Pancreas (tissue), 10 donors: ENCODE measurements around the gene RDH14. TPM values are rescaled to one million over a fixed set of nuclear protein-coding genes. Genes with fewer than 3 reads are reported as not detected.
A peak's percentile ranks its signal among the peaks of the same experiment; 100 is the strongest.

Source experiments
- ATAC-seq, 4 donors: fragments of 200-7000 bp; cut with Tn5 transposase; one replicate each; pipeline versions ENCODE4 v1.8.0 to v1.9.1; 2020; ENCODE audit warnings: mild to moderate bottlenecking in 4 of 4, moderate library complexity in 4 of 4
- DNase-seq, 6 donors: peaks; one replicate each; pipeline ENCODE4 v3.0.0-alpha.2; 2020
- FAIRE-seq: peaks from 2 replicates; lab custom pipeline; 2012; peaks lifted over from hg19 to GRCh38; lab: Jason Lieb, UNC
- H3K27ac ChIP-seq, 4 donors: fragments of 200-600 bp; sonication (generic); 1 replicate in 3 of 4; 2 replicates in 1 of 4; pipeline versions ENCODE4 v1.5.0 to v1.8.0; 2020
- H3K27me3 ChIP-seq, 4 donors: fragments of 200-600 bp; one replicate each; pipeline ENCODE4 v1.8.0; 2021
- H3K36me3 ChIP-seq, 3 donors: fragments of 200-600 bp; sonication (generic) in 1 of 3; one replicate each; pipeline versions ENCODE4 v1.5.0 to v1.8.0; 2020 to 2021
- H3K4me1 ChIP-seq, 3 donors: fragments of 200-600 bp; one replicate each; pipeline ENCODE4 v1.8.0; 2021
- H3K4me3 ChIP-seq, 4 donors: fragments of 200-600 bp; sonication (generic) in 2 of 4; one replicate each; pipeline versions ENCODE4 v1.5.0 to v1.8.0; 2020 to 2021
- H3K9me3 ChIP-seq, 4 donors: fragments of 200-600 bp; one replicate each; pipeline ENCODE4 v1.8.0; 2021
- CTCF ChIP-seq, 4 donors: fragments of 200-600 bp; sonication (generic) in 3 of 4; IDR thresholded peaks; one replicate each; pipeline versions ENCODE4 v1.5.0 to v1.8.0; 2021; ENCODE audit warnings: antibody characterized with exemption in 4 of 4
- WGBS, 2 donors: extraction: QIAGEN DNeasy Blood & Tissue Kit; methylation state at CpG; one replicate each; pipeline ENCODE4 v1.1.7; 2013; 5-methylcytosine and 5-hydroxymethylcytosine counted together
- intact Hi-C, 3 donors: fragments of 100-400 bp; cut with DNase I; formaldehyde crosslinking; loops; one replicate each; pipeline versions ENCODE4 v1.11.1 to v1.14.2; 2022
- polyA plus RNA-seq, 2 donors: library from polyadenylated mRNA; stranded (reverse); fragments of 200-250 nt; gene quantifications; one replicate each; pipeline ENCODE4 v1.2.3, GENCODE V29; 2013
- total RNA-seq, 6 donors: library from RNA; stranded (reverse); fragmentation: NEBNext Ultra II Directional in 4 of 6; extraction: Animal tissue kit (Norgen Biotek cat#: 25700) in 4 of 6; gene quantifications; one replicate each; pipeline versions ENCODE4 v1.2.1 to v1.2.4, GENCODE V29; 2021 to 2023
- donor health status: healthy with polysubstance abuse.
- donor health status: DM: no; HTN: no; CAD: no; lungs with moderate emphysema.
- donor health status: DM: no; HTN: no; CAD: no.
- donor health status: control.
- donor health status: control.
- donor health status: Bipolar disorder and iron deficiency.
- donor health status: DM: yes; HTN: yes; CAD: no.
- donor health status: DM: no; HTN: no; CAD: no.
- donor health status: DM: no; HTN: no; CAD: no.
- donor health status: DM: yes; HTN: yes; CAD: no.

RDH14 gene
- total and polyA plus RNA-seq, 8 donors: 8.0 to 13.6 (median 8.9) TPM

DNA sequence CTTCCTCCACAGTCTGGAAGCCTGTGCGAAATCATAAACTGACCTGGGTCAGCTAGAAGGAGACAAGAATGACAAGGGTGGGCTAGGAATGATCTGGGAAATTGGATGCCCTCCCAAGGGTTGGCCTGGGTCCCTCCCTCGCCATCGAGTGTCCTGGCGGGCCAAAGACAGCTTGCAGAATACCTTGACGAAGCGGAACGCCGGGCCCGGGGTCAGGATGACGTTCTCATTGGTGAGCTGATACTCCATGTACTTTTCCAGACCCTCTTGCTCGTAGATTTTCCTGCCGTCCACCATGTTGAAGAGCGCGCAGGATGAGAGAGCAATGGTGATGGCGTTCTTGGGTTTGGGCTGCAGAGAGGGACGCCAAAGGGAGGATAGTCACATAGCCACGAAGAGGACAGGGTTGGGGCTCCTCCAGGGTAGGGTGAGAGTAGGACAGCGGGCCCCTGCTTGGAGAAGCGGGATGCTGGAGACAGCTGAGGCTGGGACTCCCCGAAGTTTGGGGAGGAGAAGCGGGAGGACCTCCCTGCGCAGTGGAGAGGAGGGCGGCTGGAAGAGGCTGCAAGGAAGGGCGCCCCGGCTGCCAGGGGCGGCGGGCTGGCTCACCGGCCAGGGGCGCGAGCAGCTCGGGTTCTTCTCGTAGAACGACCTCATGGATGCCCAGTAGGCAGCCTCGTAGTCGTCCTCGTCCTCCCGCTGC lies 23.6 kb upstream of the RDH14 start:
- Histone ChIP-seq H3K36me3 (no peaks in the 10 kb centered on the region), H3K4me1 (no peaks in the 10 kb centered on the region), H3K27ac (no peak overlapping the region), H3K9me3 (no peaks in the 10 kb centered on the region), H3K27me3 (no peaks in the 10 kb centered on the region), H3K4me3 (no peak overlapping the region)
- WGBS, 2 donors: 93% methylated on average over 37 of the region's 37 CpGs
- intact Hi-C loops: no loop called here
- peak in 1 of 6 donors; percentile 29 for DNase-seq
- TF ChIP-seq CTCF (IDR thresholded peaks at IDR 0.05): no peak
- FAIRE-seq: no peak
- no peak for ATAC-seq

DNA sequence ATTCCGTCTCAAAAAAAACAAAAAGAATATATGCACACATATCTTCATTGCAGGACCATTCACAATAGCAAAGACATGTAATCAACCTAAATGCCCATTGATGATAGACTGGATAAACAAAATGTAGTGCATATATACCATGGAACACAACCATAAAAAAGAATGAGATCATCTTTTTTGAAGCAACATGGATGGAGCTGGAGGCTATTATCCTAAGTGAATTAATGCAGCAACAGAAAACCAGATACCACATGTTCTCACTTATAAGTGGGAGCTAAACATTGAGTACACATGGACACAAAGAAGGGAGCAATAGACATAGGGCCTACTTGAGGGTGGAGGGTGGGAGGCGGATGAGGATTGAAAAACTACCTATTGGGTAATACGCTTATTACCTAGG lies 20.2 kb upstream of the RDH14 start:
- Histone ChIP-seq H3K27ac (no peak overlapping the region), H3K4me1 (no peaks in the 10 kb centered on the region), H3K27me3 (no peaks in the 10 kb centered on the region), H3K4me3 (no peak overlapping the region), H3K9me3 (no peaks in the 10 kb centered on the region), H3K36me3 (no peaks in the 10 kb centered on the region)
- FAIRE-seq (no peak), DNase-seq (no peak), ATAC-seq (no peak)
- WGBS, 2 donors: 97 to 99% methylated on average over 3 of the region's 3 CpGs
- intact Hi-C loops: no loop called here
- TF ChIP-seq CTCF (IDR thresholded peaks at IDR 0.05): no peak

DNA sequence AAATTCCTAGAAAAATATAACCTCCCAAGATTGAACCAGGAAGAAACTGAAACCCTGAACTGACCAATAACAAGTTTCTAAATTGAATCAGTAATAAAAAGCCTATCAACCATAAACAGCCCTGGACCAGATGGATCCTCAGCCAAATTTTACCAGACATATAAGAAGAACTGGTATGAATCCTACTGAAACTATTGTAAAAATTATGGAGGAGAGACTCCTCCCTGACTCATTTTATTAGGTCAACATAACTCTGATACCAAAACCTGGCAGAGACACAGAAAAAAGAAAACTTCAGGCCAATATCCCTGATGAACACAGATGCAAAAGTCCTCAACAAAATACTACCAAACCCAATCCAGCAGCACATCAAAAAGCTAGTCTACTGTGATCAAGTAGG lies 17.6 kb upstream of the RDH14 start:
- intact Hi-C loops: no loop called here
- FAIRE-seq (no peak), DNase-seq (no peak), ATAC-seq (no peak)
- Histone ChIP-seq H3K36me3 (no peaks in the 10 kb centered on the region), H3K4me3 (no peak overlapping the region), H3K4me1 (no peaks in the 10 kb centered on the region), H3K9me3 (no peaks in the 10 kb centered on the region), H3K27me3 (no peaks in the 10 kb centered on the region), H3K27ac (no peak overlapping the region)
- TF ChIP-seq CTCF (IDR thresholded peaks at IDR 0.05): no peak

GRCh38 chr2:18566145-18566769 lies 5.8 kb upstream of the RDH14 start:
- ATAC-seq (no peak), DNase-seq (no peak), FAIRE-seq (no peak)
- Histone ChIP-seq H3K9me3 (no peaks in the 10 kb centered on the region), H3K36me3 (no peaks in the 10 kb centered on the region), H3K4me1 (peaks cover 0 to 2% (median 0%) of the 10 kb centered on the region in 3 donors), H3K27ac (no peak overlapping the region), H3K27me3 (no peaks in the 10 kb centered on the region), H3K4me3 (no peak overlapping the region)
- intact Hi-C loops: no loop called here
- no peak for TF ChIP-seq CTCF (IDR thresholded peaks at IDR 0.05)
- WGBS, 2 donors: 83 to 89% methylated on average over 1 of the region's 1 CpG

GRCh38 chr2:18560797-18561085 lies 288 bp upstream of the RDH14 start:
- 0 to 1% methylated on average over 3 of the region's 3 CpGs for WGBS, 2 donors
- peak overlapping the region; percentile 94 to 99 (median 96) for H3K27ac ChIP-seq

More at GRCh38 chr2:18560797-18561085, 288 bp upstream of the RDH14 start:
- Histone ChIP-seq H3K27me3 (no peaks in the 10 kb centered on the region), H3K4me3 (peak overlapping the region; percentile 58 to 95 (median 85)), H3K4me1 (peaks cover 4 to 22% (median 14%) of the 10 kb centered on the region in 3 donors), H3K9me3 (no peaks in the 10 kb centered on the region), H3K36me3 (no peaks in the 10 kb centered on the region)
- no peak for DNase-seq
- no peak for FAIRE-seq
- intact Hi-C loops: no loop called here
- no peak for ATAC-seq
- TF ChIP-seq CTCF (IDR thresholded peaks at IDR 0.05): no peak
